HCT116 (cell line): ENCODE results near the gene PDZRN4. TPM values are rescaled to one million over a fixed set of nuclear protein-coding genes. Genes with fewer than 3 reads are reported as not detected.

Experiments
- ATAC-seq: fragments of 200-7000 bp; cut with Tn5 transposase; 2 replicates; pipeline ENCODE4 v1.9.1; 2020; ENCODE audit warnings: mild to moderate bottlenecking, moderate library complexity
- BruUV-seq: library from RNA; stranded (reverse); fragments of 400-500 nt; replicated peaks from 2 replicates; lab custom pipeline; 2021; lab: Mats Ljungman, UMichigan
- CTCF ChIA-PET: fragments of 300-600 bp; sonication (Branson Sonifier 250); formaldehyde crosslinking; loops from one replicate; lab custom pipeline; 2021; ENCODE audit warnings: antibody characterized with exemption; lab: Charles Lee
- POLR2A ChIA-PET: fragments of 300-600, 350-600 bp; sonication (Branson Sonifier 250); formaldehyde crosslinking; loops from one replicate; lab custom pipeline; 2021; ENCODE audit warnings: antibody characterized with exemption; lab: Charles Lee
- RAD21 ChIA-PET, 2 experiments: fragments of 300-600 bp; sonication (Branson Sonifier 250); formaldehyde crosslinking; loops; one replicate each; lab custom pipeline; 2023; ENCODE audit warnings: low total read pairs in 2 of 2; ENCODE audit not compliant: uncharacterized antibody in 2 of 2, unreplicated experiment in 2 of 2, low non-redundant PET in 1 of 2; lab: Charles Lee
- DNase-seq: peaks from one replicate; pipeline ENCODE4 v3.0.0-alpha.2; 2010; ENCODE audit warnings: low read depth, low spot score
- H2AFZ ChIP-seq: fragments of 200-600 bp; shearing (Covaris generic), sonication (generic); 2 replicates; pipeline ENCODE4 v1.6.1; 2017; ENCODE audit warnings: low read depth, mixed run types, mixed read lengths, antibody characterized with exemption, low read length; ENCODE audit not compliant: poor library complexity, severe bottlenecking
- H3K27ac ChIP-seq: 2 replicates; pipeline ENCODE4 v1.5.1; 2012; ENCODE audit warnings: low read depth, low read length
- H3K27me3 ChIP-seq: fragments of 200-600 bp; sonication (generic); 2 replicates; pipeline ENCODE4 v1.6.1; 2016; ENCODE audit warnings: mixed run types, low read length, mixed read lengths; ENCODE audit not compliant: insufficient read depth
- H3K36me3 ChIP-seq, 2 experiments: fragments of 200-500 bp in 1 of 2; fragments of 200-600 bp in 1 of 2; sonication (Bioruptor generic) in 1 of 2; sonication (generic) in 1 of 2; 2 replicates each; pipeline versions ENCODE4 v1.5.1 to v1.6.1; 2014 to 2016; ENCODE audit warnings: low read length in 2 of 2, inconsistent platforms in 1 of 2, mixed read lengths in 1 of 2, mixed run types in 1 of 2; ENCODE audit not compliant: insufficient read depth in 2 of 2, control insufficient read depth in 1 of 2
- H3K4me1 ChIP-seq, 2 experiments: fragments of 200-600 bp in 1 of 2; sonication (generic) in 1 of 2; 2 replicates each; pipeline versions ENCODE4 v1.5.1 to v1.6.1; 2012 to 2017; ENCODE audit warnings: low read length in 2 of 2, inconsistent platforms in 1 of 2, mild to moderate bottlenecking in 1 of 2, mixed read lengths in 1 of 2, mixed run types in 1 of 2, moderate library complexity in 1 of 2; ENCODE audit not compliant: insufficient read depth in 2 of 2, control insufficient read depth in 1 of 2
- H3K4me2 ChIP-seq: fragments of 200-600 bp; sonication (generic); 2 replicates; pipeline ENCODE4 v1.6.1; 2017; ENCODE audit warnings: mixed run types, low read length, mixed read lengths
- H3K4me3 ChIP-seq, 2 experiments: fragments of 200-600 bp in 1 of 2; sonication (generic) in 1 of 2; replicated peaks in 1 of 2; 2 replicates each; pipeline ENCODE4 v1.5.1; 2011 to 2016; ENCODE audit warnings: low read length in 2 of 2, control low read depth in 1 of 2, low read depth in 1 of 2, mild to moderate bottlenecking in 1 of 2, mixed read lengths in 1 of 2, mixed run types in 1 of 2
- H3K79me2 ChIP-seq: fragments of 200-600 bp; sonication (generic); 2 replicates; pipeline ENCODE4 v1.6.1; 2017; ENCODE audit warnings: mild to moderate bottlenecking, mixed run types, low read length, moderate library complexity, mixed read lengths; ENCODE audit not compliant: insufficient read depth
- H3K9ac ChIP-seq: fragments of 200-600 bp; sonication (generic); 2 replicates; pipeline ENCODE4 v1.6.1; 2016; ENCODE audit warnings: low read length, mixed read lengths
- H3K9me2 ChIP-seq: fragments of 200-600 bp; sonication (generic), shearing (Covaris generic); 2 replicates; pipeline ENCODE4 v1.6.1; 2017; ENCODE audit warnings: mixed run types, mild to moderate bottlenecking, moderate library complexity; ENCODE audit not compliant: insufficient read depth
- H3K9me3 ChIP-seq, 2 experiments: fragments of 200-500 bp in 1 of 2; fragments of 200-600 bp in 1 of 2; sonication (Bioruptor generic) in 1 of 2; sonication (generic) in 1 of 2; 2 replicates each; pipeline ENCODE4 v1.6.1; 2014 to 2017; ENCODE audit warnings: low read length in 2 of 2, mixed read lengths in 2 of 2, inconsistent platforms in 1 of 2, low read depth in 1 of 2, mild to moderate bottlenecking in 1 of 2, mixed run types in 1 of 2, moderate library complexity in 1 of 2; ENCODE audit not compliant: control insufficient read depth in 1 of 2, insufficient read depth in 1 of 2
- H4K20me1 ChIP-seq: fragments of 200-600 bp; sonication (generic), shearing (Covaris generic); 2 replicates; pipeline ENCODE4 v1.6.1; 2017; ENCODE audit warnings: mixed run types, mild to moderate bottlenecking, moderate library complexity; ENCODE audit not compliant: insufficient read depth
- CBX3 ChIP-seq: IDR thresholded peaks from 2 replicates; pipeline ENCODE4 v1.6.1; 2012; ENCODE audit warnings: low read depth
- ELF1 ChIP-seq: IDR thresholded peaks from 2 replicates; pipeline ENCODE4 v1.6.1; 2012; ENCODE audit warnings: low read depth, borderline replicate concordance
- EZH2phosphoT487 ChIP-seq: fragments of 200-600 bp; IDR thresholded peaks from 2 replicates; pipeline ENCODE4 v1.6.1; 2018; ENCODE audit warnings: antibody characterized with exemption, borderline replicate concordance
- FOSL1 ChIP-seq: IDR thresholded peaks from 2 replicates; pipeline ENCODE4 v1.6.1; 2012; ENCODE audit warnings: low read depth
- POLR2A ChIP-seq: IDR thresholded peaks from 2 replicates; pipeline ENCODE4 v1.7.0; 2011; ENCODE audit warnings: borderline replicate concordance; ENCODE audit not compliant: insufficient read depth, insufficient read length; ENCODE audit errors: extremely low read depth
- POLR2AphosphoS5 ChIP-seq: IDR thresholded peaks from 2 replicates; pipeline ENCODE4 v1.6.1; 2011; ENCODE audit warnings: mild to moderate bottlenecking, low read depth, low read length, moderate library complexity
- SIN3A ChIP-seq: IDR thresholded peaks from 2 replicates; pipeline ENCODE4 v1.6.1; 2012; ENCODE audit warnings: low read depth
- SP1 ChIP-seq: IDR thresholded peaks from 2 replicates; pipeline ENCODE4 v1.6.1; 2012; ENCODE audit warnings: low read depth
- TCF7L2 ChIP-seq: IDR thresholded peaks from 2 replicates; pipeline ENCODE4 v1.7.0; 2011; ENCODE audit warnings: borderline replicate concordance, inconsistent platforms; ENCODE audit not compliant: insufficient read depth, insufficient read length; ENCODE audit errors: extremely low read depth
- YY1 ChIP-seq: IDR thresholded peaks from 2 replicates; pipeline ENCODE4 v1.6.1; 2011; ENCODE audit warnings: low read length, low read depth, moderate library complexity, mild to moderate bottlenecking; ENCODE audit not compliant: insufficient replicate concordance; ENCODE audit errors: extremely low read depth
- intact Hi-C: fragments of 100-400 bp; cut with micrococcal nuclease; formaldehyde crosslinking; loops from 2 replicates; pipeline ENCODE4 v1.10.0; 2022
- total RNA-seq: library from RNA; stranded (reverse); gene quantifications from one replicate; pipeline ENCODE4 v1.2.1, GENCODE V29; 2021; ENCODE audit not compliant: unreplicated experiment
- TF ChIP-seq, protein P1 (sequence below), 3 experiments: fragments of 200-600 bp in 1 of 3; sonication (generic) in 1 of 3; IDR thresholded peaks in 2 of 3; conservative IDR thresholded peaks in 1 of 3; 2 replicates each; pipeline ENCODE4 v1.5.1; 2012 to 2017; ENCODE audit warnings: low read depth in 2 of 3, low read length in 2 of 3, antibody characterized with exemption in 1 of 3, borderline replicate concordance in 1 of 3, control low read depth in 1 of 3, mild to moderate bottlenecking in 1 of 3, mixed read lengths in 1 of 3, mixed run types in 1 of 3, moderate library complexity in 1 of 3; ENCODE audit not compliant: insufficient read depth in 1 of 3
- TF ChIP-seq, protein P2 (sequence below): IDR thresholded peaks from 2 replicates; pipeline ENCODE4 v1.6.1; 2012
- TF ChIP-seq, protein P3 (sequence below): IDR thresholded peaks from 2 replicates; pipeline ENCODE4 v1.6.1; 2012

PDZRN4 gene
- total RNA-seq, 1 experiment from 2014 or later: not detected

DNA sequence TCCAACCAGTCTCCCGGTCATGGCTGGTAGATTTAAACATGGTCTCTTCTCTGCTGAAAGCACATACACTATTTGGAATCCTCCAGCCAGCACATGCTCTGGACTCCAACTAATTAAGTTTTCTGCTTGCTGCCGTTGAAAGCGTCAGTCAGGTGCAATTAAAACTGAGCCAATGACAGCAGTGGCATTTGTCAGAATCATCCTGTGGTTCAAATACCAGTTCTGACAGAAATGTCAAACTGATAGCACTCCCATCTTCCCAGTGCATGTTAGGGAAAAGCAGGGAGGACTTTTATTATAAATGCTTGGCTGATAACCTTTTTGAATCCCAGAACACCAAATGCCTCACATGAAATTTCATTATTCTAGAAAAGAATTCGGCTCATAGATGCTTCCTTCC is 401.8 kb downstream of the PDZRN4 start:
- RAD21 ChIA-PET: no interaction called here
- Histone ChIP-seq H3K9me2 (no peaks in the 10 kb centered on the region), H3K27me3 (no peaks in the 10 kb centered on the region), H2AFZ (no peak overlapping the region), H3K9me3 (no peaks in the 10 kb centered on the region), H3K79me2 (no peaks in the 10 kb centered on the region)
- DNase-seq: no peak
- TF ChIP-seq YY1: no peak
- no peak for TF ChIP-seq FOSL1
- TF ChIP-seq SP1: no peak
- TF ChIP-seq EZH2phosphoT487: no peak
- TF ChIP-seq SIN3A: no peak
- TF ChIP-seq CBX3: no peak
- TF ChIP-seq TCF7L2: no peak
- no peak for TF ChIP-seq ELF1
- TF ChIP-seq POLR2A: no peak
- TF ChIP-seq, protein P1, sequence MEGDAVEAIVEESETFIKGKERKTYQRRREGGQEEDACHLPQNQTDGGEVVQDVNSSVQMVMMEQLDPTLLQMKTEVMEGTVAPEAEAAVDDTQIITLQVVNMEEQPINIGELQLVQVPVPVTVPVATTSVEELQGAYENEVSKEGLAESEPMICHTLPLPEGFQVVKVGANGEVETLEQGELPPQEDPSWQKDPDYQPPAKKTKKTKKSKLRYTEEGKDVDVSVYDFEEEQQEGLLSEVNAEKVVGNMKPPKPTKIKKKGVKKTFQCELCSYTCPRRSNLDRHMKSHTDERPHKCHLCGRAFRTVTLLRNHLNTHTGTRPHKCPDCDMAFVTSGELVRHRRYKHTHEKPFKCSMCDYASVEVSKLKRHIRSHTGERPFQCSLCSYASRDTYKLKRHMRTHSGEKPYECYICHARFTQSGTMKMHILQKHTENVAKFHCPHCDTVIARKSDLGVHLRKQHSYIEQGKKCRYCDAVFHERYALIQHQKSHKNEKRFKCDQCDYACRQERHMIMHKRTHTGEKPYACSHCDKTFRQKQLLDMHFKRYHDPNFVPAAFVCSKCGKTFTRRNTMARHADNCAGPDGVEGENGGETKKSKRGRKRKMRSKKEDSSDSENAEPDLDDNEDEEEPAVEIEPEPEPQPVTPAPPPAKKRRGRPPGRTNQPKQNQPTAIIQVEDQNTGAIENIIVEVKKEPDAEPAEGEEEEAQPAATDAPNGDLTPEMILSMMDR (IDR thresholded peaks at IDR 0.05 in 2 of 3, conservative IDR thresholded peaks at IDR 0.05 in 1 of 3; ENCODE audit: borderline replicate concordance in 1 of 3, insufficient read depth in 1 of 3, low read depth in 2 of 3, low read length in 2 of 3): no peak
- no peak for TF ChIP-seq POLR2AphosphoS5
- TF ChIP-seq, protein P2, sequence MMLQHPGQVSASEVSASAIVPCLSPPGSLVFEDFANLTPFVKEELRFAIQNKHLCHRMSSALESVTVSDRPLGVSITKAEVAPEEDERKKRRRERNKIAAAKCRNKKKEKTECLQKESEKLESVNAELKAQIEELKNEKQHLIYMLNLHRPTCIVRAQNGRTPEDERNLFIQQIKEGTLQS: no peak
- TF ChIP-seq, protein P3, sequence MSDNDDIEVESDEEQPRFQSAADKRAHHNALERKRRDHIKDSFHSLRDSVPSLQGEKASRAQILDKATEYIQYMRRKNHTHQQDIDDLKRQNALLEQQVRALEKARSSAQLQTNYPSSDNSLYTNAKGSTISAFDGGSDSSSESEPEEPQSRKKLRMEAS: no peak
- TF ChIP-seq, all 23 proteins: peak for 0
- ChIA-PET CTCF (no interaction called here), POLR2A (no interaction called here)
- no peaks in the 10 kb centered on the region for H3K4me1 ChIP-seq
- no TSS peak for BruUV-seq
- no peaks in the 10 kb centered on the region for H3K36me3 ChIP-seq
- no peak overlapping the region for H3K9ac ChIP-seq
- no peak overlapping the region for H3K27ac ChIP-seq
- intact Hi-C loops: no loop called here
- no peak overlapping the region for H3K4me2 ChIP-seq
- no peak for ATAC-seq
- no peaks in the 10 kb centered on the region for H4K20me1 ChIP-seq
- H3K4me3 ChIP-seq: no peak overlapping the region
